ENCODE measurements around the gene TBC1D22A.

DNA sequence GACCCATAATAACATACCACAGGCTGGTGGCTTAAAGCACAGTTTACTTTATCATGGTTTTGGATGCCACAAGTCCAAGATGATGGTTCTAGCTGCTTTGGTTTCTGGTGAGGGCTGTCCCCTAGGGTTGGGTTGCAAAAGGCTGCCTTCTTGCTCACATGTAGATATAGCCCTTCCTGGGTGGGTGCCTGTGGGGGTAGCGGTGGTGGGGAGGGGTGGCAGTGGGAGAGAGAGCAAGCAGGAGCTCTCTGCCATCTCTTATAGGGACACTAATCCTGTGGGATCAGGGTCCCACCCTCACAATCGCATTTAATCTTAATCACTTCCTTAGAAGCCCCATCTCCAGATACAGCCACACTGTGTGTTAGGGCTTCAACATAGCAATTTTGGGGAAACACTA, 245.0 kb downstream of the TBC1D22A start:
- TF ChIP-seq JUN (IDR thresholded peaks at IDR 0.05; ENCODE audit: borderline replicate concordance, insufficient read depth, insufficient read length, low read depth) (no peak), EZH2 (IDR thresholded peaks at IDR 0.05; ENCODE audit: borderline replicate concordance, low read depth, low read length, severe bottlenecking) (no peak), POLR2A (IDR thresholded peaks at IDR 0.05; ENCODE audit: low read depth, low read length) (no peak), POLR2AphosphoS5 (IDR thresholded peaks at IDR 0.05; ENCODE audit: insufficient read depth, low read depth, low read length) (no peak), FOS (IDR thresholded peaks at IDR 0.05; ENCODE audit: borderline replicate concordance, insufficient read depth, low read length) (no peak), MYC (IDR thresholded peaks at IDR 0.05; ENCODE audit: low read depth, low read length) (no peak)
- TF ChIP-seq, protein P1, sequence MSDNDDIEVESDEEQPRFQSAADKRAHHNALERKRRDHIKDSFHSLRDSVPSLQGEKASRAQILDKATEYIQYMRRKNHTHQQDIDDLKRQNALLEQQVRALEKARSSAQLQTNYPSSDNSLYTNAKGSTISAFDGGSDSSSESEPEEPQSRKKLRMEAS (IDR thresholded peaks at IDR 0.05; ENCODE audit: insufficient read depth, insufficient read length), result no peak
- TF ChIP-seq, protein P2, sequence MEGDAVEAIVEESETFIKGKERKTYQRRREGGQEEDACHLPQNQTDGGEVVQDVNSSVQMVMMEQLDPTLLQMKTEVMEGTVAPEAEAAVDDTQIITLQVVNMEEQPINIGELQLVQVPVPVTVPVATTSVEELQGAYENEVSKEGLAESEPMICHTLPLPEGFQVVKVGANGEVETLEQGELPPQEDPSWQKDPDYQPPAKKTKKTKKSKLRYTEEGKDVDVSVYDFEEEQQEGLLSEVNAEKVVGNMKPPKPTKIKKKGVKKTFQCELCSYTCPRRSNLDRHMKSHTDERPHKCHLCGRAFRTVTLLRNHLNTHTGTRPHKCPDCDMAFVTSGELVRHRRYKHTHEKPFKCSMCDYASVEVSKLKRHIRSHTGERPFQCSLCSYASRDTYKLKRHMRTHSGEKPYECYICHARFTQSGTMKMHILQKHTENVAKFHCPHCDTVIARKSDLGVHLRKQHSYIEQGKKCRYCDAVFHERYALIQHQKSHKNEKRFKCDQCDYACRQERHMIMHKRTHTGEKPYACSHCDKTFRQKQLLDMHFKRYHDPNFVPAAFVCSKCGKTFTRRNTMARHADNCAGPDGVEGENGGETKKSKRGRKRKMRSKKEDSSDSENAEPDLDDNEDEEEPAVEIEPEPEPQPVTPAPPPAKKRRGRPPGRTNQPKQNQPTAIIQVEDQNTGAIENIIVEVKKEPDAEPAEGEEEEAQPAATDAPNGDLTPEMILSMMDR (IDR thresholded peaks at IDR 0.05; ENCODE audit: extremely low read depth in 1 of 2, insufficient read depth in 1 of 2, low read depth in 1 of 2, low read length in 2 of 2), result no peak
